ENCODE measurements around the gene CUTC. TPM values are rescaled to one million over a fixed set of nuclear protein-coding genes. Genes with fewer than 3 reads are reported as not detected.

Gene CUTC
- 29.5 and 35.0 TPM in 2 replicates for total RNA-seq (2014; rRNA removed; shearing (Covaris generic))

GRCh38 chr10:99732033-99732842 is at the start of gene CUTC, which contains the start of gene COX15:
Gene CUTC (plus strand): TSS chr10:99732234. CDS start chr10:99732349, 115 bp downstream.
Gene COX15 (minus strand): TSS chr10:99732127. CDS start chr10:99732049, 78 bp downstream.
- DNase-seq (ENCODE audit: low read depth in 1 of 2, low spot score in 2 of 2): peak; percentile 97
- peak within 1 kb of the TSS; percentile 35 for H3K27ac ChIP-seq
- peaks cover 33% of the 10 kb centered on the region for H3K36me3 ChIP-seq
- H3K4me1 ChIP-seq (replicated peaks): peaks cover 15% of the 10 kb centered on the region
- no peaks in the 10 kb centered on the region for H3K9me3 ChIP-seq (replicated peaks)
- H3K27me3 ChIP-seq (replicated peaks): no peaks in the 10 kb centered on the region
- peak within 1 kb of the TSS; percentile 66 for H3K4me3 ChIP-seq

GRCh38 chr10:99682752-99683151 is 49.3 kb upstream of the CUTC start:
- Histone ChIP-seq H3K36me3 (peaks cover 38% of the 10 kb centered on the region), H3K27me3 (replicated peaks) (no peaks in the 10 kb centered on the region), H3K27ac (no peak overlapping the region), H3K4me1 (replicated peaks) (peaks cover 6% of the 10 kb centered on the region; the same call in 1 of the 2 replicates), H3K9me3 (replicated peaks) (peaks cover 4% of the 10 kb centered on the region; the same call in 1 of the 2 replicates), H3K4me3 (no peak overlapping the region)
- DNase-seq (ENCODE audit: low read depth in 1 of 2, low spot score in 2 of 2): no peak

GRCh38 chr10:99685597-99685967 is 46.5 kb upstream of the CUTC start:
- Histone ChIP-seq H3K4me1 (replicated peaks) (peaks cover 6% of the 10 kb centered on the region; the same call in 1 of the 2 replicates), H3K36me3 (peaks cover 33% of the 10 kb centered on the region), H3K4me3 (no peak overlapping the region), H3K27me3 (replicated peaks) (no peaks in the 10 kb centered on the region), H3K27ac (no peak overlapping the region), H3K9me3 (replicated peaks) (peaks cover 4% of the 10 kb centered on the region; the same call in 1 of the 2 replicates)
- DNase-seq (ENCODE audit: low read depth in 1 of 2, low spot score in 2 of 2): no peak

GRCh38 chr10:99689461-99689860 is 42.6 kb upstream of the CUTC start:
- no peaks in the 10 kb centered on the region for H3K27me3 ChIP-seq (replicated peaks)
- DNase-seq (ENCODE audit: low read depth in 1 of 2, low spot score in 2 of 2): no peak
- H3K9me3 ChIP-seq (replicated peaks): peaks cover 4% of the 10 kb centered on the region; the same call in 1 of the 2 replicates
- peaks cover 43% of the 10 kb centered on the region for H3K36me3 ChIP-seq
- no peak overlapping the region for H3K4me3 ChIP-seq
- peaks cover 17% of the 10 kb centered on the region for H3K4me1 ChIP-seq (replicated peaks)
- no peak overlapping the region for H3K27ac ChIP-seq

- peak overlapping the region; percentile 96 for H3K27ac ChIP-seq
- H3K4me3 ChIP-seq: no peak overlapping the region
- H3K36me3 ChIP-seq: peaks cover 74% of the 10 kb centered on the region
- H3K9me3 ChIP-seq (replicated peaks): no peaks in the 10 kb centered on the region
- peak in 1 of 2 experiments; percentile 75 for DNase-seq (ENCODE audit: low read depth in 1 of 2, low spot score in 2 of 2)
- H3K27me3 ChIP-seq (replicated peaks): no peaks in the 10 kb centered on the region
- peaks cover 28% of the 10 kb centered on the region for H3K4me1 ChIP-seq (replicated peaks)
These were observed 38.0 kb upstream of the CUTC start for GRCh38 chr10:99693933-99694583.

GRCh38 chr10:99695761-99696160 is 36.3 kb upstream of the CUTC start:
- H3K27me3 ChIP-seq (replicated peaks): no peaks in the 10 kb centered on the region
- peaks cover 28% of the 10 kb centered on the region for H3K4me1 ChIP-seq (replicated peaks)
- peak overlapping the region; percentile 96 for H3K27ac ChIP-seq
- no peak overlapping the region for H3K4me3 ChIP-seq
- H3K36me3 ChIP-seq: peaks cover 73% of the 10 kb centered on the region
- no peak for DNase-seq (ENCODE audit: low read depth in 1 of 2, low spot score in 2 of 2)
- no peaks in the 10 kb centered on the region for H3K9me3 ChIP-seq (replicated peaks)

GRCh38 chr10:99698504-99699080 is 33.4 kb upstream of the CUTC start:
- peaks cover 26% of the 10 kb centered on the region for H3K4me1 ChIP-seq (replicated peaks)
- H3K27ac ChIP-seq: no peak overlapping the region
- H3K27me3 ChIP-seq (replicated peaks): no peaks in the 10 kb centered on the region
- H3K4me3 ChIP-seq: no peak overlapping the region
- DNase-seq (ENCODE audit: low read depth in 1 of 2, low spot score in 2 of 2): no peak
- H3K36me3 ChIP-seq: peaks cover 77% of the 10 kb centered on the region
- H3K9me3 ChIP-seq (replicated peaks): no peaks in the 10 kb centered on the region

GRCh38 chr10:99700649-99701048 is 31.4 kb upstream of the CUTC start:
- Histone ChIP-seq H3K4me3 (no peak overlapping the region), H3K9me3 (replicated peaks) (no peaks in the 10 kb centered on the region), H3K27ac (no peak overlapping the region), H3K36me3 (peaks cover 87% of the 10 kb centered on the region), H3K4me1 (replicated peaks) (peaks cover 5% of the 10 kb centered on the region), H3K27me3 (replicated peaks) (no peaks in the 10 kb centered on the region)
- no peak for DNase-seq (ENCODE audit: low read depth in 1 of 2, low spot score in 2 of 2)

GRCh38 chr10:99708428-99709012 is 23.5 kb upstream of the CUTC start:
- Histone ChIP-seq H3K4me3 (no peak overlapping the region), H3K4me1 (replicated peaks) (no peaks in the 10 kb centered on the region), H3K27ac (peak overlapping the region; percentile 15; the same call in 1 of the 2 replicates), H3K9me3 (replicated peaks) (no peaks in the 10 kb centered on the region), H3K27me3 (replicated peaks) (no peaks in the 10 kb centered on the region), H3K36me3 (peaks cover 88% of the 10 kb centered on the region)
- DNase-seq (ENCODE audit: low read depth in 1 of 2, low spot score in 2 of 2): no peak

GRCh38 chr10:99709480-99710229 is 22.4 kb upstream of the CUTC start:
- DNase-seq (ENCODE audit: low read depth in 1 of 2, low spot score in 2 of 2): no peak
- Histone ChIP-seq H3K27ac (no peak overlapping the region), H3K27me3 (replicated peaks) (no peaks in the 10 kb centered on the region), H3K4me1 (replicated peaks) (no peaks in the 10 kb centered on the region), H3K4me3 (no peak overlapping the region), H3K36me3 (peaks cover 88% of the 10 kb centered on the region), H3K9me3 (replicated peaks) (no peaks in the 10 kb centered on the region)

GRCh38 chr10:99711129-99711719 is 20.8 kb upstream of the CUTC start:
- no peaks in the 10 kb centered on the region for H3K4me1 ChIP-seq (replicated peaks)
- no peak overlapping the region for H3K27ac ChIP-seq
- no peaks in the 10 kb centered on the region for H3K9me3 ChIP-seq (replicated peaks)
- no peaks in the 10 kb centered on the region for H3K27me3 ChIP-seq (replicated peaks)
- peaks cover 86% of the 10 kb centered on the region for H3K36me3 ChIP-seq
- no peak overlapping the region for H3K4me3 ChIP-seq
- DNase-seq (ENCODE audit: low read depth in 1 of 2, low spot score in 2 of 2): peak in 1 of 2 experiments; percentile 38

- Histone ChIP-seq H3K4me3 (no peak overlapping the region), H3K36me3 (peaks cover 87% of the 10 kb centered on the region), H3K27ac (no peak overlapping the region), H3K9me3 (replicated peaks) (no peaks in the 10 kb centered on the region), H3K27me3 (replicated peaks) (no peaks in the 10 kb centered on the region), H3K4me1 (replicated peaks) (no peaks in the 10 kb centered on the region)
- no peak for DNase-seq (ENCODE audit: low read depth in 1 of 2, low spot score in 2 of 2)
These were observed 17.6 kb upstream of the CUTC start for GRCh38 chr10:99714446-99714845.

- H3K4me3 ChIP-seq: no peak overlapping the region
- DNase-seq (ENCODE audit: low read depth in 1 of 2, low spot score in 2 of 2): no peak
- no peaks in the 10 kb centered on the region for H3K9me3 ChIP-seq (replicated peaks)
- H3K27me3 ChIP-seq (replicated peaks): no peaks in the 10 kb centered on the region
- H3K27ac ChIP-seq: no peak overlapping the region
- H3K4me1 ChIP-seq (replicated peaks): no peaks in the 10 kb centered on the region
- peaks cover 81% of the 10 kb centered on the region for H3K36me3 ChIP-seq
These were observed 11.6 kb upstream of the CUTC start for GRCh38 chr10:99720387-99720786.
